Spinal cord (tissue), 10 donors: ENCODE data around the gene AHSP. TPM values are rescaled to one million over a fixed set of nuclear protein-coding genes. Genes with fewer than 3 reads are reported as not detected.
"Not testable (repeated sequence)": the region's sequence is repeated elsewhere in the genome, so short reads cannot be mapped to it uniquely, and the experiment has no call there.

Experiments
- DNase-seq, 6 donors: peaks; one replicate each; pipeline versions ENCODE4 v3.0.0 to v3.0.0-alpha.2; 2013 to 2015; ENCODE audit warnings: low spot score in 6 of 6, low read depth in 4 of 6
- H3K27ac ChIP-seq: one replicate; pipeline ENCODE4 v1.5.1; 2013; ENCODE audit warnings: low read depth, low read length, control low read depth
- H3K27me3 ChIP-seq: one replicate; pipeline ENCODE4 v1.6.1; 2013; ENCODE audit warnings: low read length; ENCODE audit not compliant: control insufficient read depth, insufficient read depth
- H3K36me3 ChIP-seq: one replicate; pipeline ENCODE4 v1.6.1; 2013; ENCODE audit warnings: low read length; ENCODE audit not compliant: control insufficient read depth, insufficient read depth
- H3K4me1 ChIP-seq: one replicate; pipeline ENCODE4 v1.6.1; 2013; ENCODE audit warnings: low read length; ENCODE audit not compliant: control insufficient read depth, insufficient read depth
- H3K4me3 ChIP-seq: one replicate; pipeline ENCODE4 v1.5.1; 2013; ENCODE audit warnings: low read depth, low read length, control low read depth
- H3K9me3 ChIP-seq: one replicate; pipeline ENCODE4 v1.6.1; 2013; ENCODE audit warnings: low read length; ENCODE audit not compliant: control insufficient read depth, insufficient read depth
- WGBS: methylation state at CpG from one replicate; pipeline ENCODE4 v1.1.5; 2013; ENCODE audit warnings: missing lambda C conversion rate; ENCODE audit not compliant: insufficient coverage; 5-methylcytosine and 5-hydroxymethylcytosine counted together
- polyA plus RNA-seq, 2 donors: library from polyadenylated mRNA; unstranded; fragments of 120-200 nt; gene quantifications; one replicate each; pipeline ENCODE4 v1.2.1, GENCODE V29; 2013; ENCODE audit not compliant: insufficient read length in 2 of 2
- total RNA-seq, 2 donors: library from RNA; depleted of rRNA in 1 of 2; stranded (reverse); fragments of 120-200 nt in 1 of 2; fragments of >200 nt in 1 of 2; gene quantifications; one replicate each; pipeline versions ENCODE4 v1.2.3 to v1.2.4, GENCODE V29; 2013 to 2014
- donor health status: healthy.

The AHSP gene
- total and polyA plus RNA-seq, 4 donors = 4.2 to 114 (median 25.9) TPM

GRCh38 chr16:31508706-31509195, 18.9 kb upstream of the AHSP start:
- peaks cover 17% of the 10 kb centered on the region for H3K4me1 ChIP-seq
- H3K27me3 ChIP-seq = no peaks in the 10 kb centered on the region
- DNase-seq = peak in 1 of 6 donors; percentile 15
- H3K4me3 ChIP-seq = peak overlapping the region; percentile 77
- H3K27ac ChIP-seq = peak overlapping the region; percentile 92
- no peaks in the 10 kb centered on the region for H3K9me3 ChIP-seq
- peaks cover 10% of the 10 kb centered on the region for H3K36me3 ChIP-seq
- 32% methylated on average over 4 of the region's 6 CpGs for WGBS

GRCh38 chr16:31513126-31513525, 14.6 kb upstream of the AHSP start:
- H3K27ac ChIP-seq = no peak overlapping the region
- H3K36me3 ChIP-seq = no peaks in the 10 kb centered on the region
- H3K4me1 ChIP-seq = peaks cover 5% of the 10 kb centered on the region
- 85% methylated on average over 5 of the region's 6 CpGs for WGBS
- DNase-seq = no peak
- no peaks in the 10 kb centered on the region for H3K9me3 ChIP-seq
- no peaks in the 10 kb centered on the region for H3K27me3 ChIP-seq
- H3K4me3 ChIP-seq = no peak overlapping the region

- no peak overlapping the region for H3K27ac ChIP-seq
- H3K4me1 ChIP-seq = peaks cover 5% of the 10 kb centered on the region
- no peaks in the 10 kb centered on the region for H3K36me3 ChIP-seq
- no peaks in the 10 kb centered on the region for H3K27me3 ChIP-seq
- DNase-seq = no peak
- no peak overlapping the region for H3K4me3 ChIP-seq
- H3K9me3 ChIP-seq = no peaks in the 10 kb centered on the region
Observed at GRCh38 chr16:31513884-31514283, 13.8 kb upstream of the AHSP start.

GRCh38 chr16:31517800-31518402, 9.8 kb upstream of the AHSP start:
- no peaks in the 10 kb centered on the region for H3K9me3 ChIP-seq
- no peak overlapping the region for H3K27ac ChIP-seq
- no peak overlapping the region for H3K4me3 ChIP-seq
- H3K36me3 ChIP-seq = no peaks in the 10 kb centered on the region
- H3K4me1 ChIP-seq = no peaks in the 10 kb centered on the region
- no peaks in the 10 kb centered on the region for H3K27me3 ChIP-seq
- DNase-seq = no peak
- no CpG with 5 or more reads among the region's 4 CpGs for WGBS

GRCh38 chr16:31519759-31520431, 7.8 kb upstream of the AHSP start:
- no peaks in the 10 kb centered on the region for H3K9me3 ChIP-seq

GRCh38 chr16:31521368-31521767, 6.3 kb upstream of the AHSP start:
- Histone ChIP-seq H3K36me3 (no peaks in the 10 kb centered on the region), H3K27me3 (no peaks in the 10 kb centered on the region), H3K27ac (no peak overlapping the region), H3K4me3 (no peak overlapping the region), H3K9me3 (no peaks in the 10 kb centered on the region), H3K4me1 (no peaks in the 10 kb centered on the region)
- 92% methylated on average over 2 of the region's 3 CpGs for WGBS
- no peak for DNase-seq

More at GRCh38 chr16:31519759-31520431, 7.8 kb upstream of the AHSP start:
- no peaks in the 10 kb centered on the region for H3K4me1 ChIP-seq
- DNase-seq = no peak
- H3K27ac ChIP-seq = no peak overlapping the region
- no peaks in the 10 kb centered on the region for H3K36me3 ChIP-seq
- H3K27me3 ChIP-seq = no peaks in the 10 kb centered on the region
- H3K4me3 ChIP-seq = no peak overlapping the region
- 39% methylated on average over 2 of the region's 2 CpGs for WGBS

- Histone ChIP-seq H3K27me3 (no peaks in the 10 kb centered on the region), H3K4me3 (no peak overlapping the region), H3K27ac (no peak overlapping the region), H3K4me1 (no peaks in the 10 kb centered on the region), H3K9me3 (no peaks in the 10 kb centered on the region), H3K36me3 (no peaks in the 10 kb centered on the region)
- DNase-seq = no peak
- WGBS = 100% methylated on average over 3 of the region's 6 CpGs
Observed at GRCh38 chr16:31522071-31522470, 5.6 kb upstream of the AHSP start.

GRCh38 chr16:31523768-31524167, 3.9 kb upstream of the AHSP start:
- WGBS = no CpG with 5 or more reads among the region's 6 CpGs
- peaks cover 13% of the 10 kb centered on the region for H3K27me3 ChIP-seq
- not testable (repeated sequence) for H3K4me3 ChIP-seq, H3K27ac ChIP-seq, H3K36me3 ChIP-seq, H3K4me1 ChIP-seq, DNase-seq, H3K9me3 ChIP-seq

- Histone ChIP-seq H3K9me3 (no peaks in the 10 kb centered on the region), H3K27ac (no peak overlapping the region), H3K36me3 (no peaks in the 10 kb centered on the region), H3K4me1 (peaks cover 9% of the 10 kb centered on the region), H3K27me3 (peaks cover 22% of the 10 kb centered on the region), H3K4me3 (no peak overlapping the region)
- no peak for DNase-seq
- 96% methylated on average over 3 of the region's 3 CpGs for WGBS
Observed at GRCh38 chr16:31525113-31525512, 2.6 kb upstream of the AHSP start.

GRCh38 chr16:31528523-31529107, 915 bp downstream of the AHSP start:
- Histone ChIP-seq H3K27me3 (peaks cover 26% of the 10 kb centered on the region), H3K9me3 (no peaks in the 10 kb centered on the region), H3K36me3 (no peaks in the 10 kb centered on the region), H3K27ac (no peak overlapping the region), H3K4me1 (peaks cover 9% of the 10 kb centered on the region), H3K4me3 (no peak overlapping the region)
- 42% methylated on average over 10 of the region's 11 CpGs for WGBS
- DNase-seq = peak in 1 of 6 donors; percentile 24
